ENCODE results near the gene SLC8A1. TPM values are rescaled to one million over a fixed set of nuclear protein-coding genes. Genes with fewer than 3 reads are reported as not detected.
"Not testable (repeated sequence)": the region's sequence is repeated elsewhere in the genome, so short reads cannot be mapped to it uniquely, and the experiment has no call there.

The SLC8A1 gene
- total RNA-seq, 4 donors from 2014 or later = 19.6 to 51.2 (median 31.2) TPM

GRCh38 chr2:40085786-40086185, 366.1 kb downstream of the SLC8A1 start:
- H3K4me3 ChIP-seq = no peak overlapping the region
- H3K36me3 ChIP-seq = no peaks in the 10 kb centered on the region
- no peak overlapping the region for H3K27ac ChIP-seq
- DNase-seq = no peak
- H3K9me3 ChIP-seq = no peaks in the 10 kb centered on the region
- no peaks in the 10 kb centered on the region for H3K4me1 ChIP-seq
- no peak for TF ChIP-seq POLR2A (IDR thresholded peaks at IDR 0.05)
- TF ChIP-seq, protein P1, sequence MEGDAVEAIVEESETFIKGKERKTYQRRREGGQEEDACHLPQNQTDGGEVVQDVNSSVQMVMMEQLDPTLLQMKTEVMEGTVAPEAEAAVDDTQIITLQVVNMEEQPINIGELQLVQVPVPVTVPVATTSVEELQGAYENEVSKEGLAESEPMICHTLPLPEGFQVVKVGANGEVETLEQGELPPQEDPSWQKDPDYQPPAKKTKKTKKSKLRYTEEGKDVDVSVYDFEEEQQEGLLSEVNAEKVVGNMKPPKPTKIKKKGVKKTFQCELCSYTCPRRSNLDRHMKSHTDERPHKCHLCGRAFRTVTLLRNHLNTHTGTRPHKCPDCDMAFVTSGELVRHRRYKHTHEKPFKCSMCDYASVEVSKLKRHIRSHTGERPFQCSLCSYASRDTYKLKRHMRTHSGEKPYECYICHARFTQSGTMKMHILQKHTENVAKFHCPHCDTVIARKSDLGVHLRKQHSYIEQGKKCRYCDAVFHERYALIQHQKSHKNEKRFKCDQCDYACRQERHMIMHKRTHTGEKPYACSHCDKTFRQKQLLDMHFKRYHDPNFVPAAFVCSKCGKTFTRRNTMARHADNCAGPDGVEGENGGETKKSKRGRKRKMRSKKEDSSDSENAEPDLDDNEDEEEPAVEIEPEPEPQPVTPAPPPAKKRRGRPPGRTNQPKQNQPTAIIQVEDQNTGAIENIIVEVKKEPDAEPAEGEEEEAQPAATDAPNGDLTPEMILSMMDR (IDR thresholded peaks at IDR 0.05) = no peak
- H3K27me3 ChIP-seq = no peaks in the 10 kb centered on the region

DNA sequence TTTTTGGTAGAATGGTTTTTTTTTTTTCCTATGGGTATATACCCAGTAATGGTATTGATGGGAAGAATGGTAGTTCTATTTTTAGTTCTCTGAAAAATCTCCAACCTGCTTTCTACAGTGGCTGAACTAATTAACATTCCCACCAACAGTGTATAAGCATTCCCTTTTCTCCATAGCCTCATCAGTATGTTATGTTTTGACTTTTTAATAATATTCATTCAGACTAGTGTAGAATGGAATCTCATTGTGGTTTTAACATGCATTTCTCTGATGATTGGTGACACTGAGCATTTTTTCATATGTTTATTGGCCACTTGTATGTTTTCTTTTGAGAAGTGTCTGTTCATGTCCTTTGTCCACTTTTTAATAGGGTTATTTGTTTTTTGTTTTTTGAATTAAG, 378.6 kb downstream of the SLC8A1 start:
- H3K27ac ChIP-seq, H3K27me3 ChIP-seq, H3K4me3 ChIP-seq, H3K9me3 ChIP-seq, H3K36me3 ChIP-seq, DNase-seq, H3K4me1 ChIP-seq: not testable (repeated sequence)

DNA sequence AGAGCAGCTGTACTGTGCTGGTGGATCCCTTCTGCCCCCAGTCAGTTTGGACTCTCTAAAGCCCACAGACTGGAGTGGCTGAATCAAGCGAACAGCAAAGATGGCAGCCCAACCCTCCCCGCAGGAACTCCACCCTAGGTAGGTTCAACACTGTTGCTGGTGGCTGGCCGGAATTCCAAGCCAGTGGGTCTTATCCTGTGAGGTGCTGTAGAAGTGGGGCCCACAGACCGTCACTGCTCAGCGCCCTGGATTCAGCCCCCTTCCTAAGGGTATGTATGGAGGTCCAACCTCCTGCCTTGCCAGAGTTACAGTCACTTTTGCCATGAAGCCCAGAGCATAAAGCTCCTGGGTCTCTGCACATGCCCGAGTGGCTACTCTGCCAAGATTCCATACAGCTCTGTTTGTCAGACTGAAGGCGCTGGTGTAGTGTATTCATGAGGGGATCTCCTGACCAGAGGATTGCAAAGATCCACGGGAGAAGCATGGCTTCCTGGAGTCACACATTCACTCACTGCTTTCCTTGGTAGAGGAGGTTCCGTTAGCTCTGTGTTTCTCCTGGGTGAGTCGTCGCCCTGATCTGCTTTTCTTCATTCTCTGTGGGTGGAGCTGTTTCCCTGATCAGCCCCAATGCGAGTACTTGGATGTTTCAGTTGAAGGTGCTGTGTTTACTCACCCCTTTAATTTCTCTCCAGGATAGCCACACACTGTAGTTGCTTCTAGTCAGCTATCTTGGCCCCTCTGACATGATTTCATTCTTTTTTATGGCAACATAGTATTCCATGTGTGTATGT, 379.3 kb downstream of the SLC8A1 start:
- H3K27me3 ChIP-seq = no peaks in the 10 kb centered on the region
- no peaks in the 10 kb centered on the region for H3K4me1 ChIP-seq
- TF ChIP-seq, protein P1 (IDR thresholded peaks at IDR 0.05) = no peak
- TF ChIP-seq POLR2A (IDR thresholded peaks at IDR 0.05) = no peak
- no peaks in the 10 kb centered on the region for H3K36me3 ChIP-seq
- DNase-seq = no peak
- no peak overlapping the region for H3K27ac ChIP-seq
- no peaks in the 10 kb centered on the region for H3K9me3 ChIP-seq
- H3K4me3 ChIP-seq = no peak overlapping the region

GRCh38 chr2:40062381-40062780, 389.5 kb downstream of the SLC8A1 start:
- DNase-seq = no peak
- Histone ChIP-seq H3K4me3 (no peak overlapping the region), H3K27me3 (no peaks in the 10 kb centered on the region), H3K36me3 (no peaks in the 10 kb centered on the region), H3K9me3 (peaks cover 0 to 3% (median 0%) of the 10 kb centered on the region in 4 donors), H3K4me1 (no peaks in the 10 kb centered on the region), H3K27ac (no peak overlapping the region)
- TF ChIP-seq POLR2A (IDR thresholded peaks at IDR 0.05) = no peak
- TF ChIP-seq, protein P1 (IDR thresholded peaks at IDR 0.05) = no peak

DNA sequence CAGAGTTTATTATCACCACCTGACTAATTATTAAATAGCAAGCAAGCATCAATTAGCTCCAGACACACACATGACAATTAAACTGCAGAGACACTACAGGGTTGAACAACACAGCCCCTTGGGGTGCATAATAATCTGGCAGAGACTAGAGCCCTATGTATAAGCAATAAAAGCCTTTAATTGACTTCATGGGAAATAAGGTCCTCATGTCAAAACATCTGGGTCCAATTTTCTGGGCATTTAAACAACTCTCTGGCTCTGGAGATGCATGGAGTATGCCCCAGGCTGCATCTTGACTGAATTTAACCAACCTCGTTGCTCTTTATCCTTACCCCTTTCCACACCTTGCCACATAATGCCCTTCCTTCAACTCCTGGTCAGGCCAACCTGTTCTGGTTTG, 402.1 kb downstream of the SLC8A1 start:
- H3K27ac ChIP-seq = no peak overlapping the region
- no peak for DNase-seq

DNA sequence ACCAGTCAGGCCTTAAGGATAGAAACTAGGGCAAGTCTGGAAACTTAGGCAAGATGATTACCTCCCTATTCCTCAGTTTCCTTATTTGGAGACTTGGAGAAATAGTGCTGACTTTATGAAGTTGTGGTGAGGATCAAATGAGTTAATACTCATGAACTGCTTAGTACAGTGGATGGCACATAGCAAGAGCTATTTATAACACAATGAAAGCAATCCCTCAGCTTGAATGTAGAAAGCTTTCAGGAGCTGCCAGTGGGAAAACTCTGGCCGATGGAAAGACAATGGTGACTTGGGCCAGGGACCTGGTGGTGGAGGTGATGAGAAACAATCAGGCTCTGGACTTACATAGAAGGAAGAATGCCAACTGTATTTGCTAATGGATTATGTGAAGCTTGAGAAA, 403.4 kb downstream of the SLC8A1 start:
- DNase-seq = no peak
- no peaks in the 10 kb centered on the region for H3K4me1 ChIP-seq
- H3K9me3 ChIP-seq = no peaks in the 10 kb centered on the region
- TF ChIP-seq, protein P1 (IDR thresholded peaks at IDR 0.05) = no peak
- no peak for TF ChIP-seq POLR2A (IDR thresholded peaks at IDR 0.05)
- H3K36me3 ChIP-seq = no peaks in the 10 kb centered on the region
- H3K27ac ChIP-seq = no peak overlapping the region
- H3K4me3 ChIP-seq = no peak overlapping the region
- H3K27me3 ChIP-seq = no peaks in the 10 kb centered on the region

More for the DNA sequence above, 402.1 kb downstream of the SLC8A1 start:
- TF ChIP-seq, protein P1 (IDR thresholded peaks at IDR 0.05) = no peak
- TF ChIP-seq POLR2A (IDR thresholded peaks at IDR 0.05) = no peak
- no peaks in the 10 kb centered on the region for H3K36me3 ChIP-seq
- no peaks in the 10 kb centered on the region for H3K9me3 ChIP-seq
- no peak overlapping the region for H3K4me3 ChIP-seq
- no peaks in the 10 kb centered on the region for H3K27me3 ChIP-seq
- no peaks in the 10 kb centered on the region for H3K4me1 ChIP-seq

All from Peyer's patch (tissue), 4 donors.